Stimulated activated naive CD4-positive, alpha-beta T cell (primary cell): ENCODE data around the gene RB1.
"Not testable (repeated sequence)": the region's sequence is repeated elsewhere in the genome, so short reads cannot be mapped to it uniquely, and the experiment has no call there.

Experiments used
- DNase-seq, 6 experiments: peaks; one replicate each; lab custom pipeline; 2025; lab: John Stamatoyannopoulos, UW

The RB1 gene

GRCh38 chr13:48448959-48449614 lies 145.5 kb downstream of the RB1 start:
- DNase-seq: no peak

DNA sequence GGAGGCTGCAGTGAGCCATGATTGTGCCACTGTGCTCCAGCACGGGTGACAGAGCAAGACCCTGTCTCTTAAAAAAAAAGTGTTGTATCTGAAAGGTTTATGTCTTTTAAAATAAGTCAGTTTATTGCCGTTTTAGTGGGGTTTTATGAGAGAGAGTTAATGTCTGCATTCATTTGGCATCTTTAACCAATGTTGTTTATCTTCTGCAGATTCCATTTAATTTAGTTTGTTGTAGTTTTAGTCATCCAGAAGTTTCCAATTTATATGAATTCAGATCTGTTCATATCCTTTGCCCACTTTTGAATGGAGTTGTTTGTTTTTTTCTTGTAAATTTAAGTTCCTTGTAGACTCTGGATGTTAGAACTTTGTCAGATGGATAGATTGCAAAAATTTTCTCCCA lies 146.1 kb downstream of the RB1 start:
- DNase-seq: no peak

GRCh38 chr13:48451196-48451595 lies 147.6 kb downstream of the RB1 start:
- DNase-seq: not testable (repeated sequence)

GRCh38 chr13:48456546-48456945 lies 153.0 kb downstream of the RB1 start:
- DNase-seq: no peak

GRCh38 chr13:48457578-48458242 lies 154.2 kb downstream of the RB1 start:
- DNase-seq: no peak

GRCh38 chr13:48475230-48475629 lies 171.7 kb downstream of the RB1 start:
- DNase-seq: no peak

- no peak for DNase-seq
Measured at GRCh38 chr13:48476215-48476614, 172.7 kb downstream of the RB1 start.

DNA sequence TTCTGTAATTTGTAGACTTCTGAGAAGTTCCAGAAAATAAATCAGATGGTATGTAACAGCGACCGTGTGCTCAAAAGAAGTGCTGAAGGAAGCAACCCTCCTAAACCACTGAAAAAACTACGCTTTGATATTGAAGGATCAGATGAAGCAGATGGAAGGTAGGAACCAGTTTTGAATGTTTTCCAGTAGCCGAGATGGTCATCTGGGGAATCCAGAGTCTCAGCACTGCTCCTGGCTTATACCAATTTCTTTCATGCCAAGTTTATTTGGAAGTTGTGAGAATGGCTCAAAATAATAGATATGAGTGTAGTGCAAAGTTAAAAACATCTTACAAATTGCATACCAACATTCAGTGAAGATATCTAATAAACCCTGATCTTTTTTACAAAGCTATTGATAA lies 173.1 kb downstream of the RB1 start:
- no peak for DNase-seq

GRCh38 chr13:48477191-48477855 lies 173.8 kb downstream of the RB1 start:
- no peak for DNase-seq

DNA sequence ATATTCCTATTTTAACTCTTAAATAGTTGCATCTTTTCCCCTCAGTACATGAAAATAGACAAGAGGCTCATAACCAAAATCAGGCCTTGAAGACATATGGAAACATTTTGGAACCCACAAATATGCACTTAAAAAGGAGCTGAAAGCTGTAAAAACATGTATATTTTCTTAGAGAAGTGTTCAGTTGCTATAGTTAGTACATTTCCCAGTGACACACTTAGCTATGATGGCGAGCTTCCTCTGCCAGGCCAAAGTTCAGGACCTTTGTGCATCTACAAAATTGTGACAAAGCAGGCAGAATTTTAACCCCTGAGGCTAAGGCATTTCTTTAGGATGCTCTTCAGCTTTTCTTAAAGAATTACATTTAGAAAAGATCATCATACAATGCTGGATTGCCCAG lies 174.8 kb downstream of the RB1 start:
- no peak for DNase-seq

GRCh38 chr13:48483575-48483974 lies 180.0 kb downstream of the RB1 start:
- no peak for DNase-seq

- DNase-seq: no peak
Measured at GRCh38 chr13:48485432-48485831, 181.9 kb downstream of the RB1 start.

DNA sequence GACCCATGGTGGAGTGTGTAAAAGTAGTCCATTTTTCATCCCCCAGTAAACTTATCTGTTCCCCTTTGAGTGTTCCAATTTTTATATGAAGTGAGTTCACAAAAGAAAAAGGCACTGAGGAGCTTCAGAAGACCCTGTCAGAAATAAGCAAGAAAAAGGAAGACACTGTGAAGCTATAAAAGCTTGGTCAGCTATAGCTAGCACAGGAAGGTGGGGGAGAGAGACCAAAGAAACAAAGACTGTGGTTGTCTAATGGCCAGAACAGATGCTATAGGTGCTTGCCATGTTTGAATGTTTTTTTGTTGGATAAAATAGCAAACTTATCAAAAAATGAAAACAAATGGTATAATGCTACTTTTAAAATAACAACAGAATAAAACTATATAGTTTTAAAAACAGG lies 182.8 kb downstream of the RB1 start:
- no peak for DNase-seq

DNA sequence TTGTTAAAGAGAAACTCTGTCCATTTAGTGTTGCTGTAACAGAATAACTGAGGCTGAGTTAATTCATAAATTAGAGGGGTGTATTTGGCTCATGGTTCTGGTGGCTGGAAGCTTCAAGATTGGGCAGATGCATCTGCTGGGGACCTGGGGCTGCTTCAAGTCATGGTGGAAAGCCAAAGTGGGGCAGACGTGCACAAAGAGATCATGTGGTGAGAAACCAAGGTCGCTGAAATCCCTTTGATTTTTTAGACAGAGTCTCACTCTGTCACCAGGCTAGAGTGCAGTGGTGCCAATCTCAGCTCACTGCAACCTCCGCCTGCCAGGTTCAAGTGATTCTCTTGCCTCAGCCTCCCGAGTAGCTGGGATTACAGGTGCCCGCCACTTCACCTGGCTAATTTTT lies 183.3 kb downstream of the RB1 start:
- DNase-seq: no peak

- no peak for DNase-seq
Measured at GRCh38 chr13:48487968-48488367, 184.4 kb downstream of the RB1 start.

GRCh38 chr13:48488995-48489394 lies 185.4 kb downstream of the RB1 start:
- peak in 1 of 6 experiments; percentile 10 for DNase-seq

DNA sequence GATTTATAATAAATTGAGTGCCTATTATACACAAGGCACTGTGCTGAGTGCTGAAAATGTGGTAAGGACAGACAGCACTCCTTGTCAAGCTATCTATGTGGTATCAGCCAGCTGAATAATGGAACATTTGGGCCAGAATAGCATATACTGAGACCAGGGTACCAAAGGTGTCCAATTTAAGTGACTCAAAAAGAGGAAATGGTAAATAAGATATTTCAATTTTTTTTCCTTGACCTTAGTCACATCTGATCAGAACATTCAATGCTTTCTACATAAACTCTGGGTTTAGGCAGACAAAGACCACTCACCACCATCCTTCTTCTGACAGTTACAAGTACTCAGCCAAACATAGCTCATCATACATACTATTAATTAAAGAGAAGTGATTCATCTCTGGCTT lies 186.1 kb downstream of the RB1 start:
- no peak for DNase-seq

DNA sequence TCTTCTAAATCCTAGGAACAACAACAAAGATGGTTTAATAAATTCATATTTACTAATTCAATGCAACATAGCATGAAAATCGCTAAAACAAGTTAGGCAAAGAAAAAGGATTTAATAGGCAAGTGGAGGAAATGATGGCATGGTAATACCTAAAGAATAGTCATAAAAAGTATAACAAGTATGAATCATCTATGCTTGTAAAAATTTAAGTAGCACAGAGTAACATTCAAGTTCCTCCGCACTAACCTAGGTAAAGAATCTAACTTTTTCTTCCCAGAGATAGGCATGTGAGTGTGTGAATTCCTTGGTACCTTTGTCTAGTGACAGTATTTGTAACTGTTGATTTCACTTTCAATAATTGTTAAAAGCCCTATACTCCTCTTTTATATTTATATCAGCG lies 186.7 kb downstream of the RB1 start:
- DNase-seq: no peak

DNA sequence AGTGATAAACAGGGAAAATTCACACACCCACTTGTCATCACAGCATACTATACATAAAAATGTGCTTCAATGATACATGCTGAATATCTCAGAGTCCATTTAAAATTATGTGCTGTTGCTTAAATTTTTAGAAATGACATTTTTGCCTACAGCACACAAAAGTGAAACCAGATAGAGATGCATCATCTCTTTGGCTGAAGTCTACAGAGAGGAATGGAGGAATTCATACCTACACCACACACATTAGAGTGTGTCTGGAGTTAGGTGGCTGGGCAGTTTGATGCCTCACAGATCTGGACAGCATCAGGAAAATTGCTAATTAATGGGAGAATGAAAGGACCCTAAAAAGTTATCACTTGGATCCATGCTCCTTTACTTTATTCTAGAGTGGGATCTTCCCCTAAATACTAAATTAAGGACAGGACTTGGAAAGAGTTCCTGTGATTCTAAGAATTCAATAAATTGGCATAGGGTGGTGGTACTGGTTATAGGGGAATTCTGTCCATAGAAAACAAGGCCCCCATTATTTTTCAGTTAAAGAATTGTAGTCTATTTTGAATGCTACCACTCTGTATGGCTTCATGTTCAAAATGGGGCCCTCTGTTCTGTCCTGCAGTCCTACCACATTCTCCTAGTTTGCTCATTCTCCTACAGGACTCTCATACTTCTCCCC lies 188.0 kb downstream of the RB1 start:
- DNase-seq: peak in 2 of 6 experiments; percentile 8 to 14

GRCh38 chr13:48492096-48492440 lies 188.5 kb downstream of the RB1 start:
- no peak for DNase-seq

DNA sequence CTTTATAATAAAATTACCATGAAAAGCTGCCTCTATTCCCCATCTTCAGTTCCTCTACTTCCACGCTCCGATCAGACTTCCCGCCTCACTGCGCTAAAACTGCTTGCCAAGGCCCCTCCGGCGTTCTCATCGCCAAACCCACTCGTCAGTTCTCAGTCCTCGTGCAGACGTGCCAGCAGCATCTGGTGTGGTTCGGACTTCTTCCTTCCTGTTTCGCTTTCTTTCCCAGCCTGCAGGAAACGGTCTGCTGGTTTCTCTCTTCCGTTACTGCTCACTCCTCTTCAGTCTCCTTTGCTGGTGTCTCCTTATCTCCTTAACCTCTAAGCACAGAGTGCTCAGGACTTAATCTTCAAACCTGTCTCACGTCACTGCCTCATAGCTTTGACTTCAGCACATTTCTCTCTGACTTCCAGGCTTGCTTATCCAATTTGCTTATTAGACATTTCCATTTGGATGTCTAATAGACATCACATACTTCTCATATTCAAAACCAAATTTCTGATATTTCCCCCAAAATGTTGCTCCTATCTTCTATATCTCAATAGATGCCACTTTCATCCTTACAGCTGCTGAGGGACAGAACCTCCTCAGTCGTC lies 189.0 kb downstream of the RB1 start:
- peak; percentile 47 to 76 (median 64) for DNase-seq

- DNase-seq: peak in 3 of 6 experiments; percentile 2 to 64 (median 2)
Measured at GRCh38 chr13:48493066-48493765, 189.7 kb downstream of the RB1 start.
